Suprapubic skin (tissue), 3 donors: Measurements from ENCODE around the gene ATP9B.

ENCODE experiments used
- CTCF ChIP-seq, 2 donors: fragments of 200-600 bp in 1 of 2; fragments of 450-650 bp in 1 of 2; sonication (generic) in 1 of 2; IDR thresholded peaks; one replicate each; pipeline ENCODE4 v1.5.1; 2016 to 2019; ENCODE audit warnings: antibody characterized with exemption in 2 of 2, mild to moderate bottlenecking in 1 of 2, moderate library complexity in 1 of 2
- POLR2AphosphoS5 ChIP-seq, 3 donors: sonication (generic); formaldehyde crosslinking; IDR thresholded peaks; one replicate each; pipeline ENCODE4 v1.6.1; 2017; ENCODE audit warnings: antibody characterized with exemption in 3 of 3

GRCh38 chr18:79203017-79203605 lies 133.9 kb downstream of the ATP9B start:
- TF ChIP-seq CTCF (IDR thresholded peaks at IDR 0.05) (no peak), POLR2AphosphoS5 (IDR thresholded peaks at IDR 0.05) (no peak)
